ENCODE results near the gene PRPF40A. TPM values are rescaled to one million over a fixed set of nuclear protein-coding genes. Genes with fewer than 3 reads are reported as not detected.
A peak's percentile ranks its signal among the peaks of the same experiment; 100 is the strongest.

PRPF40A gene
- total RNA-seq, 1 donor from 2014 or later, result 131 TPM

GRCh38 chr2:152720794-152721193 is 3.5 kb upstream of the PRPF40A start:
- no peak for FAIRE-seq
- no peak overlapping the region for H3K4me3 ChIP-seq (ENCODE audit: insufficient read depth, low read depth, low read length)
- H3K4me1 ChIP-seq (ENCODE audit: insufficient read depth, low read length), result peaks cover 13% of the 10 kb centered on the region
- Mint-ChIP-seq H3K27me3 (ENCODE audit: low read depth, unreplicated experiment) (no peaks in the 10 kb centered on the region), H3K27ac (ENCODE audit: unreplicated experiment) (no peak overlapping the region), H3K4me3 (ENCODE audit: unreplicated experiment) (peak overlapping the region; percentile 35), H3K36me3 (ENCODE audit: low read depth, unreplicated experiment) (peaks cover under 1% of the 10 kb centered on the region), H3K4me1 (ENCODE audit: low read depth, unreplicated experiment) (peaks cover 10% of the 10 kb centered on the region), H3K9me3 (ENCODE audit: unreplicated experiment) (no peaks in the 10 kb centered on the region)
- no peak overlapping the region for H3K4me2 ChIP-seq (ENCODE audit: low read length)
- no peak for TF ChIP-seq CTCF (IDR thresholded peaks at IDR 0.05; ENCODE audit: insufficient read depth, low read depth, low read length)
- TF ChIP-seq EZH2 (IDR thresholded peaks at IDR 0.05; ENCODE audit: insufficient read depth, low read length), result no peak
- no peak overlapping the region for H3K9ac ChIP-seq (ENCODE audit: low read length)
- no peak overlapping the region for H2AFZ ChIP-seq (ENCODE audit: low read depth, low read length)
- H3K79me2 ChIP-seq (ENCODE audit: insufficient read depth, low read length), result peaks cover 68% of the 10 kb centered on the region
- H3K27me3 ChIP-seq (ENCODE audit: insufficient read depth, low read length), result no peaks in the 10 kb centered on the region
- no peaks in the 10 kb centered on the region for H3K9me3 ChIP-seq (ENCODE audit: insufficient read depth, low read depth, low read length)
- no peak overlapping the region for H3K27ac ChIP-seq (ENCODE audit: low read depth, low read length)
- DNase-seq (ENCODE audit: low read depth), result no peak
- H4K20me1 ChIP-seq (ENCODE audit: insufficient read depth, low read length), result peaks cover 22% of the 10 kb centered on the region
- H3K36me3 ChIP-seq (ENCODE audit: insufficient read depth, low read length), result peaks cover 3% of the 10 kb centered on the region

GRCh38 chr2:152718909-152719645 is 1.8 kb upstream of the PRPF40A start:
- H3K4me1 ChIP-seq (ENCODE audit: insufficient read depth, low read length), result peaks cover 13% of the 10 kb centered on the region
- Mint-ChIP-seq H3K36me3 (ENCODE audit: low read depth, unreplicated experiment) (peaks cover 2% of the 10 kb centered on the region), H3K4me3 (ENCODE audit: unreplicated experiment) (peak overlapping the region; percentile 96), H3K9me3 (ENCODE audit: unreplicated experiment) (no peaks in the 10 kb centered on the region), H3K27ac (ENCODE audit: unreplicated experiment) (peak overlapping the region; percentile 43), H3K27me3 (ENCODE audit: low read depth, unreplicated experiment) (no peaks in the 10 kb centered on the region), H3K4me1 (ENCODE audit: low read depth, unreplicated experiment) (peaks cover 16% of the 10 kb centered on the region)
- no peaks in the 10 kb centered on the region for H3K9me3 ChIP-seq (ENCODE audit: insufficient read depth, low read depth, low read length)
- FAIRE-seq, result no peak
- H3K27me3 ChIP-seq (ENCODE audit: insufficient read depth, low read length), result no peaks in the 10 kb centered on the region
- peak overlapping the region; percentile 96 for H3K27ac ChIP-seq (ENCODE audit: low read depth, low read length)
- TF ChIP-seq CTCF (IDR thresholded peaks at IDR 0.05; ENCODE audit: insufficient read depth, low read depth, low read length), result no peak
- no peak for TF ChIP-seq EZH2 (IDR thresholded peaks at IDR 0.05; ENCODE audit: insufficient read depth, low read length)
- H3K4me2 ChIP-seq (ENCODE audit: low read length), result peak overlapping the region; percentile 90
- H3K36me3 ChIP-seq (ENCODE audit: insufficient read depth, low read length), result peaks cover 16% of the 10 kb centered on the region
- peaks cover 29% of the 10 kb centered on the region for H4K20me1 ChIP-seq (ENCODE audit: insufficient read depth, low read length)
- peaks cover 70% of the 10 kb centered on the region for H3K79me2 ChIP-seq (ENCODE audit: insufficient read depth, low read length)
- H3K4me3 ChIP-seq (ENCODE audit: insufficient read depth, low read depth, low read length), result peak overlapping the region; percentile 95
- H3K9ac ChIP-seq (ENCODE audit: low read length), result peak overlapping the region; percentile 99
- peak overlapping the region; percentile 99 for H2AFZ ChIP-seq (ENCODE audit: low read depth, low read length)
- peak; percentile 14 for DNase-seq (ENCODE audit: low read depth)

All from astrocyte (in vitro differentiated cells and primary cell).